Right cardiac atrium (tissue), 5 donors: ENCODE measurements around the gene RRH. TPM values are rescaled to one million over a fixed set of nuclear protein-coding genes. Genes with fewer than 3 reads are reported as not detected.
"Not testable (repeated sequence)": the region's sequence is repeated elsewhere in the genome, so short reads cannot be mapped to it uniquely, and the experiment has no call there.

Source experiments
- ATAC-seq, 2 donors: fragments of 200-7000 bp; cut with Tn5 transposase; one replicate each; pipeline versions ENCODE4 v1.8.0 to v1.9.1; 2020; ENCODE audit warnings: moderate library complexity in 2 of 2, mild to moderate bottlenecking in 1 of 2
- DNase-seq, 3 donors: peaks; one replicate each; pipeline ENCODE4 v3.0.0-alpha.2; 2020
- H3K27ac ChIP-seq: one replicate; pipeline ENCODE4 v1.5.1; 2013; ENCODE audit warnings: mild to moderate bottlenecking, low read length, control low read depth, moderate library complexity
- H3K27me3 ChIP-seq: one replicate; pipeline ENCODE4 v1.6.1; 2013; ENCODE audit not compliant: control insufficient read depth, insufficient read depth
- H3K4me1 ChIP-seq: one replicate; pipeline ENCODE4 v1.6.1; 2013; ENCODE audit warnings: low read length; ENCODE audit not compliant: control insufficient read depth, insufficient read depth
- H3K4me3 ChIP-seq: one replicate; pipeline ENCODE4 v1.5.1; 2013; ENCODE audit warnings: low read length, control low read depth
- H3K9me3 ChIP-seq: one replicate; pipeline ENCODE4 v1.6.1; 2013; ENCODE audit warnings: low read length; ENCODE audit not compliant: control insufficient read depth
- WGBS: extraction: QIAGEN DNeasy Blood & Tissue Kit; methylation state at CpG from one replicate; pipeline ENCODE4 v1.1.7; 2013; 5-methylcytosine and 5-hydroxymethylcytosine counted together
- intact Hi-C, 4 donors: fragments of 100-400 bp; cut with DNase I; formaldehyde crosslinking; loops; one replicate each; pipeline versions ENCODE4 v1.11.0 to v1.14.0; 2022 to 2023
- polyA plus RNA-seq: library from polyadenylated mRNA; stranded (reverse); fragments of 200-250 nt; gene quantifications from one replicate; pipeline ENCODE4 v1.2.3, GENCODE V29; 2013
- total RNA-seq, 4 donors: library from RNA; stranded (reverse); fragmentation: NEBNext Ultra II Directional; extraction: Animal tissue kit (Norgen Biotek cat#: 25700); gene quantifications; one replicate each; pipeline ENCODE4 v1.2.1, GENCODE V29; 2021
- donor health status: healthy with polysubstance abuse.
- donor health status: DM: no; HTN: yes; CAD: no.
- donor health status: DM: no; HTN: no; CAD: no.
- donor health status: DM: no; HTN: yes; CAD: no; lungs with severe emphysema.
- donor health status: DM: yes; HTN: yes; CAD: no.

The RRH gene
- total and polyA plus RNA-seq, 5 donors, result 0.21 to 0.23 TPM; not detected in 3

- intact Hi-C loops, result no loop called here
- ATAC-seq (no peak), DNase-seq (peak in 1 of 3 donors; percentile 14)
- no peaks in the 10 kb centered on the region for H3K4me1 ChIP-seq
- H3K27me3 ChIP-seq, result no peaks in the 10 kb centered on the region
- no peak overlapping the region for H3K27ac ChIP-seq
- H3K9me3 ChIP-seq, result no peaks in the 10 kb centered on the region
- no peak overlapping the region for H3K4me3 ChIP-seq
- 95% methylated on average over 6 of the region's 6 CpGs for WGBS
Observed at GRCh38 chr4:109872950-109873656, 45.3 kb downstream of the RRH start.

GRCh38 chr4:109873791-109874514 is 46.2 kb downstream of the RRH start:
- Histone ChIP-seq H3K4me1 (no peaks in the 10 kb centered on the region), H3K4me3 (no peak overlapping the region), H3K27me3 (no peaks in the 10 kb centered on the region), H3K27ac (no peak overlapping the region), H3K9me3 (no peaks in the 10 kb centered on the region)
- ATAC-seq, result no peak
- 50% methylated on average over 11 of the region's 11 CpGs for WGBS
- intact Hi-C loops, result no loop called here
- DNase-seq, result peak in 1 of 3 donors; percentile 7

- 87% methylated on average over 1 of the region's 1 CpG for WGBS
- ATAC-seq, result no peak
- no peak for DNase-seq
- no peaks in the 10 kb centered on the region for H3K9me3 ChIP-seq
- no peaks in the 10 kb centered on the region for H3K27me3 ChIP-seq
- no peak overlapping the region for H3K4me3 ChIP-seq
- no peaks in the 10 kb centered on the region for H3K4me1 ChIP-seq
- no peak overlapping the region for H3K27ac ChIP-seq
- intact Hi-C loops, result no loop called here
Observed at GRCh38 chr4:109875106-109875505, 47.3 kb downstream of the RRH start.

- intact Hi-C loops, H3K4me3 ChIP-seq, H3K27ac ChIP-seq, H3K9me3 ChIP-seq, DNase-seq, H3K4me1 ChIP-seq, H3K27me3 ChIP-seq, ATAC-seq: not testable (repeated sequence)
- 88% methylated on average over 2 of the region's 2 CpGs for WGBS
Observed at GRCh38 chr4:109875553-109875952, 47.8 kb downstream of the RRH start.

- Histone ChIP-seq H3K9me3 (no peaks in the 10 kb centered on the region), H3K4me1 (no peaks in the 10 kb centered on the region), H3K27me3 (no peaks in the 10 kb centered on the region), H3K4me3 (no peak overlapping the region), H3K27ac (no peak overlapping the region)
- ATAC-seq (no peak), DNase-seq (no peak)
- intact Hi-C loops, result no loop called here
- WGBS, result 94% methylated on average over 2 of the region's 2 CpGs
Observed at GRCh38 chr4:109876634-109877265, 49.0 kb downstream of the RRH start.

- WGBS, result 68% methylated on average over 3 of the region's 3 CpGs
- no peaks in the 10 kb centered on the region for H3K4me1 ChIP-seq
- H3K4me3 ChIP-seq, result no peak overlapping the region
- intact Hi-C loops, result no loop called here
- H3K27ac ChIP-seq, result no peak overlapping the region
- no peak for ATAC-seq
- no peaks in the 10 kb centered on the region for H3K9me3 ChIP-seq
- no peaks in the 10 kb centered on the region for H3K27me3 ChIP-seq
- no peak for DNase-seq
Observed at GRCh38 chr4:109877400-109877799, 49.6 kb downstream of the RRH start.

- intact Hi-C loops, result no loop called here
Observed at GRCh38 chr4:109878355-109878754, 50.6 kb downstream of the RRH start.

GRCh38 chr4:109879081-109879480 is 51.3 kb downstream of the RRH start:
- 77% methylated on average over 12 of the region's 12 CpGs for WGBS
- ATAC-seq (no peak), DNase-seq (peak in 1 of 3 donors; percentile 53)
- intact Hi-C loops, result no loop called here
- no peak overlapping the region for H3K27ac ChIP-seq
- no peaks in the 10 kb centered on the region for H3K9me3 ChIP-seq
- no peak overlapping the region for H3K4me3 ChIP-seq
- no peaks in the 10 kb centered on the region for H3K27me3 ChIP-seq
- no peaks in the 10 kb centered on the region for H3K4me1 ChIP-seq

More at GRCh38 chr4:109878355-109878754, 50.6 kb downstream of the RRH start:
- WGBS, result 68% methylated on average over 2 of the region's 2 CpGs
- Histone ChIP-seq H3K4me1 (no peaks in the 10 kb centered on the region), H3K4me3 (no peak overlapping the region), H3K9me3 (no peaks in the 10 kb centered on the region), H3K27me3 (no peaks in the 10 kb centered on the region), H3K27ac (no peak overlapping the region)
- ATAC-seq (no peak), DNase-seq (no peak)

- 87% methylated on average over 7 of the region's 7 CpGs for WGBS
- Histone ChIP-seq H3K4me1 (no peaks in the 10 kb centered on the region), H3K27ac (no peak overlapping the region), H3K4me3 (no peak overlapping the region), H3K27me3 (no peaks in the 10 kb centered on the region), H3K9me3 (no peaks in the 10 kb centered on the region)
- no peak for ATAC-seq
- no peak for DNase-seq
- intact Hi-C loops, result no loop called here
Observed at GRCh38 chr4:109879636-109880314, 52.0 kb downstream of the RRH start.

- no peak overlapping the region for H3K4me3 ChIP-seq
- intact Hi-C loops, result no loop called here
- no peak overlapping the region for H3K27ac ChIP-seq
- H3K9me3 ChIP-seq, result no peaks in the 10 kb centered on the region
- ATAC-seq (no peak), DNase-seq (no peak)
- no peaks in the 10 kb centered on the region for H3K27me3 ChIP-seq
- H3K4me1 ChIP-seq, result no peaks in the 10 kb centered on the region
Observed at GRCh38 chr4:109886303-109886702, 58.5 kb downstream of the RRH start.

GRCh38 chr4:109887071-109887470 is 59.3 kb downstream of the RRH start:
- H3K9me3 ChIP-seq, result no peaks in the 10 kb centered on the region
- ATAC-seq (no peak), DNase-seq (no peak)
- H3K4me1 ChIP-seq, result no peaks in the 10 kb centered on the region
- no peak overlapping the region for H3K4me3 ChIP-seq
- intact Hi-C loops, result no loop called here
- 61% methylated on average over 6 of the region's 6 CpGs for WGBS
- H3K27me3 ChIP-seq, result no peaks in the 10 kb centered on the region
- H3K27ac ChIP-seq, result no peak overlapping the region
